ENCODE results near the gene C2CD5.
A peak's percentile ranks its signal among the peaks of the same experiment; 100 is the strongest.
"Not testable (repeated sequence)": the region's sequence is repeated elsewhere in the genome, so short reads cannot be mapped to it uniquely, and the experiment has no call there.

Gene C2CD5

GRCh38 chr12:22536346-22536945 is 7.9 kb downstream of the C2CD5 start:
- no peak for DNase-seq

GRCh38 chr12:22535478-22535877 is 8.9 kb downstream of the C2CD5 start:
- no peak for DNase-seq

- no peak for DNase-seq
Measured at GRCh38 chr12:22535038-22535437, 9.3 kb downstream of the C2CD5 start.

GRCh38 chr12:22533155-22533554 is 11.2 kb downstream of the C2CD5 start:
- DNase-seq: no peak

- no peak for DNase-seq
Measured at GRCh38 chr12:22532317-22532716, 12.0 kb downstream of the C2CD5 start.

GRCh38 chr12:22531205-22531604 is 13.1 kb downstream of the C2CD5 start:
- DNase-seq: no peak

GRCh38 chr12:22529281-22530060 is 14.9 kb downstream of the C2CD5 start:
- no peak for DNase-seq

- DNase-seq: no peak
Measured at GRCh38 chr12:22527999-22528398, 16.3 kb downstream of the C2CD5 start.

- DNase-seq: no peak
Measured at GRCh38 chr12:22526836-22527235, 17.5 kb downstream of the C2CD5 start.

GRCh38 chr12:22525426-22525825 is 18.9 kb downstream of the C2CD5 start:
- DNase-seq: no peak

GRCh38 chr12:22518998-22519397 is 25.3 kb downstream of the C2CD5 start:
- no peak for DNase-seq

- peak; percentile 84 for DNase-seq
Measured at GRCh38 chr12:22518060-22518719, 26.2 kb downstream of the C2CD5 start.

GRCh38 chr12:22514875-22515274 is 29.5 kb downstream of the C2CD5 start:
- no peak for DNase-seq

- no peak for DNase-seq
Measured at GRCh38 chr12:22505826-22506225, 38.5 kb downstream of the C2CD5 start.

GRCh38 chr12:22500100-22500499 is 44.2 kb downstream of the C2CD5 start:
- DNase-seq: no peak

- no peak for DNase-seq
Measured at GRCh38 chr12:22499445-22499844, 44.9 kb downstream of the C2CD5 start.

GRCh38 chr12:22494319-22494718 is 50.0 kb downstream of the C2CD5 start:
- DNase-seq: no peak

- no peak for DNase-seq
Measured at GRCh38 chr12:22491034-22491433, 53.3 kb downstream of the C2CD5 start.

GRCh38 chr12:22488478-22488877 is 55.9 kb downstream of the C2CD5 start:
- no peak for DNase-seq

- not testable (repeated sequence) for DNase-seq
Measured at GRCh38 chr12:22487683-22488082, 56.7 kb downstream of the C2CD5 start.

- peak; percentile 82 for DNase-seq
Measured at GRCh38 chr12:22481547-22482104, 62.7 kb downstream of the C2CD5 start.

GRCh38 chr12:22480814-22481213 is 63.5 kb downstream of the C2CD5 start:
- not testable (repeated sequence) for DNase-seq

GRCh38 chr12:22480016-22480415 is 64.3 kb downstream of the C2CD5 start:
- no peak for DNase-seq

GRCh38 chr12:22477894-22478287 is 66.5 kb downstream of the C2CD5 start:
- DNase-seq: no peak
